ENCODE results near the gene SLC22A23. TPM values are rescaled to one million over a fixed set of nuclear protein-coding genes. Genes with fewer than 3 reads are reported as not detected.

The SLC22A23 gene
- polyA plus RNA-seq, 6 donors from 2014 or later, result 0.43 to 0.61 (median 0.52) TPM; not detected in 2

DNA sequence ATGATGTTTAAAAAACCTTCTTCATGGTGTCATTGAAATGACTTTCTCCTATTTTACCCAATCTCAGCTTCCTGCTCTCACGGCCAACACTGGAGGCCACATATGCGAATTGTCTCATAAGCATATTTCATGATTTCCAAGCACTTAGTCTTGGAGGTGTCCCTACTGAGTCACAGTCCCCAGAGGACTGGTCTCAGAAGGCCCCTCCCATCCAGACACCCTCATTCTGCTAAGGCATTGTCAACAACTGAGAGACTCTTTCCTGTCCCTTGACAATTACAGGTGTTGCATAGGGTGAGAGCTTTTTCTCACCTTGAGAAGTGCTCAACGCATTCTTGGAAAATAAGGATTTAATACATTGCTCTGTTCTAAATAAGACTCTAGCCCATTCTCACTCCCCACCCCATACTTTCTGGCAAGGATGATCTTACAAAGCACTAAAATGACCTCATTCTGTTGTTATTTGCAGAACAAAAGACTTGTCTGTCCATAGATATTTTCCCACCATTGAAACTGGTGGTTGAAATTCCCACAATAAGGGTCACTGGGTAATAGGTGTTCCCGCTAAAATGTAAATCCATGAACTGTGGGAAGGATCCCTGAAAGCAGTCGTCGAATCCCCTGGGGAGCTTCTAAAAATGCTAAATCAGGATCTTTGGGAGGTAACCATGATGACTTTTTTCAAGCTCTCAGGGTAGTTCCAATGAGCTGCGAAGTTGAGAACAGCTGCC, 32.3 kb upstream of the SLC22A23 start:
- ATAC-seq (ENCODE audit: low read depth in 2 of 2) (no peak), DNase-seq (no peak)
- H3K4me1 Mint-ChIP-seq, result no peaks in the 10 kb centered on the region
- no peak overlapping the region for H3K4me3 Mint-ChIP-seq
- H3K36me3 Mint-ChIP-seq, result no peaks in the 10 kb centered on the region
- peaks cover 0 to 4% (median 0%) of the 10 kb centered on the region in 7 donors for H3K9me3 Mint-ChIP-seq
- peaks cover 38 to 69% (median 59%) of the 10 kb centered on the region in 3 donors for H3K27me3 Mint-ChIP-seq
- H3K27ac Mint-ChIP-seq, result peak overlapping the region in 1 of 6 donors; percentile 13

DNA sequence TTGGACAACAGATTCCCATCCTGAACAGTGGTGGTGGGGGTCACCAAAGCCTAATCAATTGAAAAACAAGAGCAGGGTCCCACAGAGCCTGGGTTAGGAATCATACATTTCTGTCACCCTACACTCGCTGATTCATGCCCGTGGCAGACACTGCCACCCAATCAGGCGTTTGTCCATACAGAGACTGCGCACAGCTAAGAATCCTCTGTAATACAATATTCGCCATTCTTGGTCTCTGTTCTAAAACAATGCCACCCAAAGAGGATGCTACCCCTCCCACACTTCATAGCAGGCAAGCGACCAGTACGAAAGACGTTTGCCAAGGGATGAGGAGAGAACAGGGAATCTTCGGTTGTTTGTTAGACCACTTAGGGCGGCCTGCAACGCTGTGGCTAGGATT, 28.1 kb upstream of the SLC22A23 start:
- Mint-ChIP-seq H3K27me3 (peaks cover 32 to 59% (median 50%) of the 10 kb centered on the region in 3 donors), H3K4me1 (no peaks in the 10 kb centered on the region), H3K36me3 (peaks cover 0 to 11% of the 10 kb centered on the region in 2 donors), H3K9me3 (peaks cover 3 to 15% (median 11%) of the 10 kb centered on the region in 7 donors), H3K4me3 (no peak overlapping the region), H3K27ac (no peak overlapping the region)
- ATAC-seq (ENCODE audit: low read depth in 2 of 2) (no peak), DNase-seq (no peak)

DNA sequence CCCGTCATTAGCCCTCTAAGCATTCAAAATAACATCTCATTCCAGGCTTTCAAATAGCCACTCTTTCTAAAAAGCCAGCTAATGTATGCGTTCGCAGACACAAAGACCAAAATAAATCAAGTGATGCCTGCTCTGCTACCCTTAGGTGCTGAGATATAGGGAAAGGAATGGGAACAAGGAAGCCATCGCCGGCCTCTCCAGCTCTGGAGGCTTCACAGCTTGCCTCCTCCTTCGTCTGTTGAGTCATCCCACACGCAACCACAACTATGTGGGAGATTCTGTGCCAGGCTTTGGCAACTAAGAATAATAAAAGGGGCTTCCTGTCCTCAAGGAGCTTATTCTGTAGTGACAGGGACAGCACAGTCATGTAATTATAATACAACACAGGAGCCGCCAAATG, 27.3 kb upstream of the SLC22A23 start:
- H3K4me1 Mint-ChIP-seq, result no peaks in the 10 kb centered on the region
- peaks cover 35 to 61% (median 55%) of the 10 kb centered on the region in 3 donors for H3K27me3 Mint-ChIP-seq
- H3K36me3 Mint-ChIP-seq, result peaks cover 0 to 11% of the 10 kb centered on the region in 2 donors
- H3K27ac Mint-ChIP-seq, result no peak overlapping the region
- DNase-seq, result no peak
- H3K4me3 Mint-ChIP-seq, result no peak overlapping the region
- no peak for ATAC-seq (ENCODE audit: low read depth in 2 of 2)
- peaks cover 5 to 19% (median 14%) of the 10 kb centered on the region in 7 donors for H3K9me3 Mint-ChIP-seq

DNA sequence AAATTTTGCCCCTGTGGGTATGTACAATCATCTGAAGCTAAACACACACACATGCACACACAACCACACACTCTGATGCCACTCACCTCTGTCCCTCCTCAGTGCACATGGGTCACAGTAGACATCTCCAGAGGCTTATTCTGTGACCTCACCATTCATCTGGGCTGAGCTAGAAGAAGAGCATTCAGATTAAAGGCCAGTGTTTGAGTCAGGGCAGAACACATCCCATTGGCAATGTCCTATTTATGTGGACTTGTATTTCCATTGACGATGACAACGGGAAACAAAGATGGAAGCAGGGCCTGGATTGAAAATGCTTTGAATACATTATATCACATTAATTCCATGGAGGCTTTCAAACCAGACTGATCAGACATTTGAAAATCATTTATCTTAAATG, 26.8 kb upstream of the SLC22A23 start:
- ATAC-seq (ENCODE audit: low read depth in 2 of 2) (no peak), DNase-seq (no peak)
- Mint-ChIP-seq H3K27me3 (peaks cover 31 to 58% (median 52%) of the 10 kb centered on the region in 3 donors), H3K4me3 (no peak overlapping the region), H3K9me3 (peaks cover 5 to 19% (median 14%) of the 10 kb centered on the region in 7 donors), H3K36me3 (peaks cover 0 to 11% of the 10 kb centered on the region in 2 donors), H3K4me1 (no peaks in the 10 kb centered on the region), H3K27ac (no peak overlapping the region)

DNA sequence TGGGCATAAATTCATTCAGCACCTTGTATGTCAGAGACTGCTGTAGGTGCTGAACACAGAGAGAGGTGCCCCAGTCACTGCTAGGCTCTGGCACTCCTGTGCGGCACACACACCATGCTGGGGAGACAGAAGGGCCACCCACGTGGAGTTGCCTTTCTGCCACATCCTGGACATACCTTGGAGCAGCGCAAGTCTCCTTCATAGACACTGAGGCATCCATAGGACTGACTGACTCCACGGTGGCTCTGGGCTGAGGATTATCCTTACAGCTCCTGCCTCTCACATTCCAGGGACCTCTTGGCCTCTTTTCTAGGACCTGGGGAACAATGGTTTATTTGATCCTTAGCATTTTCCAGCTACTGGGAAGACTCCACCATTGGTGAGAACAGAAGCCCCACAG, 26.0 kb upstream of the SLC22A23 start:
- Mint-ChIP-seq H3K4me1 (no peaks in the 10 kb centered on the region), H3K27ac (no peak overlapping the region), H3K9me3 (peaks cover 5 to 19% (median 14%) of the 10 kb centered on the region in 7 donors), H3K4me3 (no peak overlapping the region), H3K36me3 (peaks cover 0 to 11% of the 10 kb centered on the region in 2 donors), H3K27me3 (peaks cover 32 to 59% (median 53%) of the 10 kb centered on the region in 3 donors)
- no peak for DNase-seq
- ATAC-seq (ENCODE audit: low read depth in 2 of 2), result no peak

DNA sequence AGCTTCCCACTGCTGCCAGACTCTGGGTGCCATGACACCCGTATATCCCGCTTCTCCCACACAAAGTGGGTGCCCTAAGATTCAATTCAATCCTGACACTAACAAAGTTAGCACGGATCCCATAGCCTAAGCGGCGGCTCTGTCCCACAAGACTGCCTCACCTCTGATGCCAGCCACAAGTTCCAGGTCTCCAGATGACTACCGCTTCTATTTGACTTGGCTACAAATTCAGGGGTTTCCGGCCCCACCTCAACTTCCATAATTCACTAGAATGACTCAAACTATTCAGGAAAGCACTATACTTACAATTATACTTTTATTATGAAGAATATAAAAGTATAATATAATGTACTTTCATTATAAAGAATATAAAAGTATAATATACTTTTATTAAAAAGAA, 24.8 kb upstream of the SLC22A23 start:
- Mint-ChIP-seq H3K27me3 (peaks cover 23 to 50% (median 43%) of the 10 kb centered on the region in 3 donors), H3K36me3 (peaks cover 0 to 11% of the 10 kb centered on the region in 2 donors), H3K4me3 (no peak overlapping the region), H3K9me3 (peaks cover 5 to 19% (median 14%) of the 10 kb centered on the region in 7 donors), H3K4me1 (no peaks in the 10 kb centered on the region), H3K27ac (no peak overlapping the region)
- no peak for ATAC-seq (ENCODE audit: low read depth in 2 of 2)
- no peak for DNase-seq

DNA sequence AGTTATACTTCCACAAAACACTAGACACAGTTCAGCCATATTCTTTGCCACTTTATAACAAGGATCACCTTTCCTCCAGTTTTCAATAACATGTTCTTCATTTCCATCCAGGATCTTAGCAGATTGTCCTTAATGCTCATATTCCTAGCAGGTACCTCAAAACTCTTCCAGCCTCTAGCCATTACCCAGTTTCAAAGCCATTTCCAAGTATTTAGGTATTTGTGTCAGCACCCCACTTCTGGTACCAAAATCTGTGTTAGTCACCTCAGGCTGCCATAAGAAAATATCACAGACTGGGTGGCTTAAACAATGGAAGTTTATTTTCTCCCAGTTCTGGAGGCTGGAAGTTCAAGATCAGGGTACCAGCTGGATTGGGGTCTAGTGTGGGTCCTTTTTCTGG, 23.2 kb upstream of the SLC22A23 start:
- no peak overlapping the region for H3K4me3 Mint-ChIP-seq
- H3K27me3 Mint-ChIP-seq, result peaks cover 26 to 40% (median 32%) of the 10 kb centered on the region in 3 donors
- DNase-seq (no peak), ATAC-seq (ENCODE audit: low read depth in 2 of 2) (no peak)
- H3K4me1 Mint-ChIP-seq, result no peaks in the 10 kb centered on the region
- no peak overlapping the region for H3K27ac Mint-ChIP-seq
- peaks cover 5 to 19% (median 14%) of the 10 kb centered on the region in 7 donors for H3K9me3 Mint-ChIP-seq
- H3K36me3 Mint-ChIP-seq, result peaks cover 0 to 11% of the 10 kb centered on the region in 2 donors

DNA sequence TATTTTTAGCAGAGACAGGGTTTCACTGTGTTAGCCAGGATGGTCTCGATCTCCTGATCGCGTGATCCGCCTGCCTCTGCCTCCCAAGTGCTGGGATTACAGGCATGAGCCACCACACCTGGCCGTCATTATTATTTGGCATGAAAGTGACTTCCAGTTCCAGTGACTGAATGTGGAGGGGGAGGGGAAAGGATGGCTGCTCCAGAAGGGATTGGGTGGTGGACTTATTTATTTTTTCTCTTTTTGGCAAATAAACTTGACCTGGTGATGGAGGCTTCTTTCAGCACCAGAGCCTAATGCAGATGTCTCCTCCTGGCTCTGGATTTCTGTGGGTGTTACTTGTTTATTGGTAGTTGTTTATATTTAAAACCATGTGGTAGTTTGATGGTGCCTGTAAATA, 16.9 kb upstream of the SLC22A23 start:
- H3K27ac Mint-ChIP-seq, result no peak overlapping the region
- H3K4me3 Mint-ChIP-seq, result peak overlapping the region in 1 of 8 donors; percentile 38
- DNase-seq (no peak), ATAC-seq (ENCODE audit: low read depth in 2 of 2) (no peak)
- H3K4me1 Mint-ChIP-seq, result no peaks in the 10 kb centered on the region
- H3K36me3 Mint-ChIP-seq, result no peaks in the 10 kb centered on the region
- H3K27me3 Mint-ChIP-seq, result peaks cover 14 to 34% (median 33%) of the 10 kb centered on the region in 3 donors
- H3K9me3 Mint-ChIP-seq, result no peaks in the 10 kb centered on the region

DNA sequence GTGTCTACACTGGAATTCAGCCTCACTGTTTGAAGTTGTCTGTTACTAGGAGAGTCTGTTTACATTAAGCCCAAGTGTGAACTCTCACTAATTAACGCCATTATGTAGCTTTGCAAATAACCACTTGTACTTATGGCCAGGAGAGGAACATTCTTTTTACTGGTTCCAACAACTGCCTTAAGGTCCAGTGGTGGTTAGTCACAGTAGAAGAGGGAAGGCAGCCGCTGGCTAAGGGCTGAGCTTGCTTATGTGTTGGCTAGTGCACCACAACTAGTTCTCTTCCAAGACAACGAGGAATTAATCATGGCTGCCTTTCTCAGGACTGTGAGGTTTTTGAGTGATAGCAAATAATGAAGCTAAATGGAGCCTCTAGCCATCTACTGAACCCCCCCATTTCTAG, 14.9 kb upstream of the SLC22A23 start:
- H3K4me1 Mint-ChIP-seq, result no peaks in the 10 kb centered on the region
- no peaks in the 10 kb centered on the region for H3K9me3 Mint-ChIP-seq
- no peak overlapping the region for H3K27ac Mint-ChIP-seq
- H3K36me3 Mint-ChIP-seq, result no peaks in the 10 kb centered on the region
- H3K4me3 Mint-ChIP-seq, result no peak overlapping the region
- H3K27me3 Mint-ChIP-seq, result peaks cover 17 to 32% (median 31%) of the 10 kb centered on the region in 3 donors
- no peak for ATAC-seq (ENCODE audit: low read depth in 2 of 2)
- no peak for DNase-seq

DNA sequence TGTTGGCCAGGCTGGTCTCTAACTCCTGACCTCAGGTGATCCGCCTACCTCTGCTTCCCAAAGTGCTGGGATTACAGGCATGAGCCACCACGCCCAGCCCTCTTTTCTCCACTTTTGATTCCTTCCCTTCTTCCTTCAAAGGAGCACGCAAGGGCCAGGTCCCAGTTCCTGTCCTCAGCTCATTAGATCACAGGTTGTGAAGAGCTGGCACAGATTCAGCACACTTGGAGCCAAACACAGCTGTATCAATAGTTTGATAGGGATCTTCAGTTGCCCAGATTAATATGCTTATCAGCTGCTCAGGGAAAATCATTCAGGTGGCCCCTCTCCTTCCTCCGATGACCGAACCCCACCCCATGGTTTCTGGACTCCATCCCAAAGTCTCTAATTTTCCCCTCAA, 14.4 kb upstream of the SLC22A23 start:
- peaks cover 20 to 36% (median 35%) of the 10 kb centered on the region in 3 donors for H3K27me3 Mint-ChIP-seq
- H3K4me1 Mint-ChIP-seq, result no peaks in the 10 kb centered on the region
- H3K9me3 Mint-ChIP-seq, result no peaks in the 10 kb centered on the region
- no peak overlapping the region for H3K4me3 Mint-ChIP-seq
- no peaks in the 10 kb centered on the region for H3K36me3 Mint-ChIP-seq
- DNase-seq (no peak), ATAC-seq (ENCODE audit: low read depth in 2 of 2) (no peak)
- no peak overlapping the region for H3K27ac Mint-ChIP-seq

DNA sequence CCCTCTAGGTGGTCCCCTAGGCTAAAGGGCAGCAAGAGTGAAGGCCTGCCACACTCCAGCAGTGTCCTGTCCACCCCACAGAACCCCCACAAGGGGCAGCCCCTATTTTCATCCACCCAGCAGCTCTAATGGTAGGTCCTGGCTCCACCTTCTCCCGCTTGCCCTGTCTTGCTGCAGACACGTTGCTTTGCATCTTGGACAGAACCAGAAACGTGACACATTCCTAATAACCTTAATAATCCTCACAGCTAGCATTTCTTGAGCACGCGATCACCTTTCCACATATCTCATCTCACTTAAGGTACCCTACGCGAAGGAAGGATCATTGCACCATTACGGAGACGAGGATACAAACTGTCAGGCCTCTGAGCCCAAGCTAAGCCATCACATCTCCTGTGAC, 11.7 kb upstream of the SLC22A23 start:
- H3K27ac Mint-ChIP-seq, result no peak overlapping the region
- H3K4me3 Mint-ChIP-seq, result no peak overlapping the region
- H3K9me3 Mint-ChIP-seq, result no peaks in the 10 kb centered on the region
- H3K4me1 Mint-ChIP-seq, result no peaks in the 10 kb centered on the region
- no peaks in the 10 kb centered on the region for H3K36me3 Mint-ChIP-seq
- no peak for DNase-seq
- H3K27me3 Mint-ChIP-seq, result peaks cover 18 to 48% (median 38%) of the 10 kb centered on the region in 3 donors
- no peak for ATAC-seq (ENCODE audit: low read depth in 2 of 2)

DNA sequence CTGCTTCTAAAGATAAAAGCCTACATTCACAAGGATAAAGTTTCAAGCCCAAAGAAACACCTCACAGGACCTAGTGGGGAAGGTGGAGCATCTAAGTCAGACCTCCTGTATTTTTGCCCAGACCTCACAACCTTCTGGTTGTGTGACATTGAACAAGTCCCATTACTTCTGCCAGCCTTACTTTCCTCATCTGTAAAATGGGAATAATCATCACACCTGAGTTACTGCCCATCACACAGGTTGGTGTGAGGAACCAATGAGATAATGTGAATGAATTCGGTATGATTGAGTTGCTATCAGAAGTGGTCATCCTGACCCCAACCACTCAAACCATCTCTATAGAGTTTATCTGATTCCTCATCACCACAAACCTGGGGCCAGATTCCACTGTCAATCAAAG, 11.1 kb upstream of the SLC22A23 start:
- Mint-ChIP-seq H3K9me3 (no peaks in the 10 kb centered on the region), H3K27me3 (peaks cover 21 to 48% (median 40%) of the 10 kb centered on the region in 3 donors), H3K4me3 (no peak overlapping the region), H3K36me3 (no peaks in the 10 kb centered on the region), H3K27ac (no peak overlapping the region), H3K4me1 (no peaks in the 10 kb centered on the region)
- DNase-seq (no peak), ATAC-seq (ENCODE audit: low read depth in 2 of 2) (no peak)

DNA sequence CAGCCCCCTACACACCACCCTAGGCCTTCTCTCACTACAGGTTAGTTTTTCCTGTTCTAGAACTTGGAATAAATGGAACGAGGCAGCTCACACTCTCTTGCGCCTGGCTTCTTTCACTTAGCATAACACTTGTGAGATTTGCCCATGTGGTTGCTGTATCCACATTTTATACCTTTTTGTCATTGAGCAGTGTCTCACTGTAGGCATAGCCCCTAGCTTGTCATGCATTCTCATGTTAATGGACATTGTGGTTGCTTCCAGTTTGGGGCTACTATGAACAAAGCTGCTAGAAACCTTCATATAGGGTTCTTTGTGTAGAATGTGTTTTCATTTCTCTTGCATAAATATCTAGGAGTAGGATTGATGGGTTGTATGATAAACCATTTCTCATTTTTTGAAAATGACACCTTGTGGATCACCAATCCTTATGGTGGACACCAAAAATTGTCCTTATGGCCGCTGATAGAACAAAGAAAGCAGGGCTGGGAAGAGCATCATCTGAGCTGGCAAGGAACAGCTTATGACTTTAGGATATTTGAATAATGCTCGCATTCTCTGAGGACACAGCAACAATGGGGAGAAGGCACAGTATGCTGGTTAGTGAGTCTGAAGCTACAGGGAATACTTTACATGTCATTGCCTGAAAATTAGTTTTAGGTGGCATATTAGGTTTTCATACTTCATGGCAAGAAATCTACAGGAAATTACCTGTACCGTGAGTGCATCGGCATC, 9.8 kb upstream of the SLC22A23 start:
- Mint-ChIP-seq H3K27me3 (peaks cover 20 to 51% (median 48%) of the 10 kb centered on the region in 3 donors), H3K36me3 (no peaks in the 10 kb centered on the region), H3K4me1 (no peaks in the 10 kb centered on the region), H3K4me3 (no peak overlapping the region), H3K9me3 (no peaks in the 10 kb centered on the region), H3K27ac (no peak overlapping the region)
- ATAC-seq (ENCODE audit: low read depth in 2 of 2) (no peak), DNase-seq (no peak)

DNA sequence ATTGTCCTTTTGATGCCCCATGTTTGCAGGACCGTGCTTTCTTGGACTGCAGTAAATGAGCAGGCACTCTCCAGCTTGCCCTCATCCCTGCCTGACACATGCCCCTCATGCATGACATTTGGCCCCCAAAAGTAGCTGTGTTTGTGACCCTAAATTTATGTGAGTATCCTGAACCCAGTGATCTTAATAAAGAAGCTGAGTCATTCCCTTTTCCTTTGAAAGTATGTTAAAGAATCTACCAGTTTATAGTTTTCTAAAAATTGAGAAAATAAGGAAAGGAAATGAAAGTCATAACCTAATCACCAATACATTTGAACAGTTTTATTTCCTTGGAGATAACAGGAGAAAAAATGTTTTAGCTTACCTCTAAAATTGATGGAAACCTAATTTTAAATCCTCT, 3.4 kb upstream of the SLC22A23 start:
- Mint-ChIP-seq H3K36me3 (peaks cover 0 to 7% of the 10 kb centered on the region in 2 donors), H3K4me1 (peaks cover 7 to 10% (median 7%) of the 10 kb centered on the region in 3 donors), H3K27me3 (peaks cover 25 to 57% (median 40%) of the 10 kb centered on the region in 3 donors), H3K9me3 (no peaks in the 10 kb centered on the region), H3K27ac (no peak overlapping the region), H3K4me3 (no peak overlapping the region)
- ATAC-seq (ENCODE audit: low read depth in 2 of 2) (no peak), DNase-seq (no peak)

Measured in naive B cell (primary cell).